Urothelium cell line (cell line): Measurements from ENCODE around the gene GLYAT.

Experiments used
- DNase-seq: peaks from one replicate; pipeline ENCODE4 v3.0.0; 2011; ENCODE audit warnings: low spot score, mixed read lengths
- FAIRE-seq: peaks from 2 replicates; lab custom pipeline; 2011; peaks lifted over from hg19 to GRCh38; lab: Jason Lieb, UNC

Gene GLYAT, protein sequence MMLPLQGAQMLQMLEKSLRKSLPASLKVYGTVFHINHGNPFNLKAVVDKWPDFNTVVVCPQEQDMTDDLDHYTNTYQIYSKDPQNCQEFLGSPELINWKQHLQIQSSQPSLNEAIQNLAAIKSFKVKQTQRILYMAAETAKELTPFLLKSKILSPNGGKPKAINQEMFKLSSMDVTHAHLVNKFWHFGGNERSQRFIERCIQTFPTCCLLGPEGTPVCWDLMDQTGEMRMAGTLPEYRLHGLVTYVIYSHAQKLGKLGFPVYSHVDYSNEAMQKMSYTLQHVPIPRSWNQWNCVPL

DNA sequence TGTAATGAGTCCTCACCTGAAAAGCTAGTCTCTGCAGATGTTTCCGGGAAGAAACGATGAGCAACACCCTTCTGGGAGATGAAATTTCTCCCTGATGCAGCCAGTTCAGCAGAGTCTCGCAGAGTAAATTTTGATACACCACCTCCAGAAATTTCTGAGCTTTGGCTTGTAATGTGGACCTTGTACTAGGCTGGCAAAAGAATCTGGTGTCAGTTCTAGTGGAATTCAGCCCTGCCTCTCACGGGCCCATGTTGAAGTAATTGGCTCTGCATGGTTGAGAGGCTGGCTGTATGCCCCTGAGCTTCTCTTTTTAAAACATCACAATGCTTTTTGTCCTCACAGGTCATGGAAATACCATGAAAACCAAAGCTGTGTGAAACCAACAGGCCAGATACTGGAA, at the start of gene GLYAT:
Gene GLYAT (minus strand): TSS at position 125 of the 400 bp plus-strand sequence. CDS start 7,447 bp downstream, outside the sequence.
- FAIRE-seq = no peak

DNA sequence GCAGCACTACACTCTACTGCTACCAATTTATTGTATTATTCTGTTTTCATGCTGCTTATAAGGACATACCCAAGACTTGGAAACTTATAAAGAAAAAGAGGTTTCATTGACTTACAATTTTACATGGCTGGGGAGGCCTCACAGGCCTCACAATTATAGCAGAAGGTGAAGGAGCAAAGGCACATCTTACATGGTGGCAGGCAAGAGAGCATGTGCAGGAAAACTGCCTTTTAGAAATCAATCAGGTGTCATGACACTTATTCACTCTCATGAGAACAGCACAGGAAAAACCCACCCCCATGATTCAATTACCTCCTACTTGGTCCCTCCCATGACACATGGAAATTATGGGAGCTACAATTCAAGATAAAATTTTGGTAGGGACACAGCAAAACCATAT, 49.6 kb upstream of the GLYAT start:
- no peak for DNase-seq
- no peak for FAIRE-seq

More for the DNA sequence above, at the start of gene GLYAT:
- no peak for DNase-seq

DNA sequence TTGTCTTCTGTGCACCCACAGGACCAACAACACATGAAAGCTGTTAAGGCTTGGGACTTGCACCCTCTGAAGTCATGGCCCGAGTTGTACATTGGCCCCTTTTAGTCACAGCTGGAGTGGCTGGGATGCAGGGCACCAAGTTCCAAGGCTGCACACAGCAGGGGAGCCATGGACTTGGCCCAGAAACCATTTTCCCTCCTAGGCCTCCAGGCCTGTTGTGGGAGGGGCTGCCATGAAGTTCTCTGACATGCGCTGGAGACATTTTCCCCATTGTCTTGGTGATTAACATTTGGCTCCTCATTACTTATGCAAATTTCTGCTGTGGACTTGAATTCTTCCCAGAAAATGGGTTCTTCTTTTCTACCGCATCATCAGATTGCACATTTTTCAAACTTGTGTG, 48.8 kb upstream of the GLYAT start:
- DNase-seq = no peak
- no peak for FAIRE-seq

DNA sequence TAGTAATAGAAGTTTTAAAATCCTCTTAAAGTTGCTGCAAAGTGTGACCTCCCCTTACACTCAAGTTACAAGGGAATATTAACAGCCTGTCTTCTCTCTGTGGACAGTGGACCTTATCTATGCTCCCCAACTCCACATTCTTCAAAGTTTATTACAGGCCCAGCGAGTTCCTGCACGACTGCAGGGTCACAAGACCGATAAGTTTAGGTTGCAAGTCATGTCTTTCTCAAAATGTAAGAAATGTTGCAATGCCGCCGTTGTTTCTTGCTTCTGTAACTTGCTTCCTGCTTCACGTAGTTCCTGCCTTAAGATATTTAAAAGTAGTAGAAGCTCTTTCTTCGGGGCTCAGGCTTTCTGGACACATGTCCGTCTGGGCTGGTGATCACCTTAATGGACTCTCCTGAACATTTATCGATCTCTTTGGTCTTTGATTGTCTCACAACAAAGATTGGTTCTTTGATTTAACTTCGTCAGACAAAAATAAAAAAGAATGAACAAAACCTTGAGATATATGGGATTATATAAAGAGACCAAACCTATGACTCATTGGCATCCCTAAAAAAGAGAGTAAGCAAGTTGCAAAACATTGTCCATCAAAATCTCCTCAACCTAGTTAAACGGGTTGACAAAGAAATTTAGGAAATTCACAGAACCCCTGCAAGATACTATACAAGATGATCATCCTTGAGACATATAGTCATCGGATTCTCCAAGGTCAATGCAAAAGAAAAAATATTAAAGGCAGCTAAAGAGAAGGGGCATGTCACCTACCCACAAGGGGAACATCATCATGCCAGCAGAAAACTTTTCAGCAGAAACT, 45.4 kb upstream of the GLYAT start:
- DNase-seq (no peak), FAIRE-seq (no peak)

DNA sequence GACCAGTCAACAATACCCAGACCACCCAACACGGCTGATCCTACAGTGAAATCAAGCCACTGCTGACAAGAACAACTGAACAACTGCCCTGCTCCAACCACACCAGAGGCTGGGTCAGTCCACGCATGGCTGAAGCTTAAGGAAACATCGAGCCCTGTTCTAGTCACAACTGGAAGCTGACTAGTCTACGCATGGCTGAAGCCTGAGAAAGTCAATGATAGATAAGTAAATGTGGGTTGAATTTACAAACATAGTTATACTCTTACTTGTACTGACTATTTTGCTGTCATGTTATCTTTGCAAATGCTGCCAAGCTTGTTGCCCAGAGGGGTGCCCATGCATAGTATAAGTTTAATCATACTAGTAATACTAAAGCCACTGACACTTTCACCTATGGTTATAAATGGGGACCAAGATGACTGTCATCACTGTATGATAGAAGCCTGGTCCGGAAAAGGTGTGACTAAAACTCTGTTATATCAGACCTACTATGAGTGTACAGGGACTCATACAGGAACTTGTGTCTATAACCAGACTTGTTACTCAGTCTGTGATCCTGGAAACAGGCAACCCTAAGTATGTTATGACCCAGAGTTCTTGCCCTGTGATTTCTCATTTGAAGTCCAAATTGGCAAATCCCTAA, 43.4 kb upstream of the GLYAT start:
- DNase-seq (no peak), FAIRE-seq (no peak)

DNA sequence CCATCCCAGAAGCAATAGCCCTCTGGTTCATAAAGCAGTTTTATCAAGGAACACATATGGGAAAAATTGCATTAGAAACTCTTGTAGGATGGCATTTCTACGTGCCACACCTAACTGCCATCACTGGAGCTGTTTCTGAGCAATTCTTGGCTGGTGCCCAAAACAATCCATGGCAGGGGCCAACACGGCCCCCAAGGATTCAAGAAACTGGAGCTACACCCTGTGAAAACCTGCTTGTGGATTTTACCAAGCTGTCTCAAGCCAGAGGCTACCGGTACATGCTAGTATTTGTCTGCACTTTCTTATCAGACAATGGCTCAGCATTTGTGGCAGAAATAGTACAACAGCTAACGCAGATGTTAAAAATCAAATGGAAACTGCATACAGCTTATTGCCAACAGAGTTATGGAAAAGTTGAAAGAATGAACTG, 42.4 kb upstream of the GLYAT start:
- FAIRE-seq (no peak), DNase-seq (no peak)

DNA sequence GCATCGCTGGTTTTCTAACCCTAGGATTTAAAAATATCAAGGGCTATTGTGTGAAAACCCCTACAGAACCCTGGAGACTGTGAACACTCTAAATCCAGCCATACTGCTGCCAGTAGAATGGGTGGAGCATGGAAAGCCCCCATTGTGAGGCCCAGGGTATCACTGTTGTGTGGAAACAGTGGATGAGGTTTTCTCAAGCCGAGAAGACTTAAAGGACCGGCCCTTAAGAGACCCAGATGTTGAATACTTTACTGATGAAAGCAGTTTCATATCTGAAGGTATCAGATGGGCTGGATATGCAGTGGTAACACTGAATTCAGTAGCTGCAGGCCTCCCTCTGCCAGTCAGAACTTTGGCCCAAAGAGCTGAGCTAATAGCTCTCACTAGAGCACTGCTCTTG, 41.6 kb upstream of the GLYAT start:
- DNase-seq (no peak), FAIRE-seq (no peak)

DNA sequence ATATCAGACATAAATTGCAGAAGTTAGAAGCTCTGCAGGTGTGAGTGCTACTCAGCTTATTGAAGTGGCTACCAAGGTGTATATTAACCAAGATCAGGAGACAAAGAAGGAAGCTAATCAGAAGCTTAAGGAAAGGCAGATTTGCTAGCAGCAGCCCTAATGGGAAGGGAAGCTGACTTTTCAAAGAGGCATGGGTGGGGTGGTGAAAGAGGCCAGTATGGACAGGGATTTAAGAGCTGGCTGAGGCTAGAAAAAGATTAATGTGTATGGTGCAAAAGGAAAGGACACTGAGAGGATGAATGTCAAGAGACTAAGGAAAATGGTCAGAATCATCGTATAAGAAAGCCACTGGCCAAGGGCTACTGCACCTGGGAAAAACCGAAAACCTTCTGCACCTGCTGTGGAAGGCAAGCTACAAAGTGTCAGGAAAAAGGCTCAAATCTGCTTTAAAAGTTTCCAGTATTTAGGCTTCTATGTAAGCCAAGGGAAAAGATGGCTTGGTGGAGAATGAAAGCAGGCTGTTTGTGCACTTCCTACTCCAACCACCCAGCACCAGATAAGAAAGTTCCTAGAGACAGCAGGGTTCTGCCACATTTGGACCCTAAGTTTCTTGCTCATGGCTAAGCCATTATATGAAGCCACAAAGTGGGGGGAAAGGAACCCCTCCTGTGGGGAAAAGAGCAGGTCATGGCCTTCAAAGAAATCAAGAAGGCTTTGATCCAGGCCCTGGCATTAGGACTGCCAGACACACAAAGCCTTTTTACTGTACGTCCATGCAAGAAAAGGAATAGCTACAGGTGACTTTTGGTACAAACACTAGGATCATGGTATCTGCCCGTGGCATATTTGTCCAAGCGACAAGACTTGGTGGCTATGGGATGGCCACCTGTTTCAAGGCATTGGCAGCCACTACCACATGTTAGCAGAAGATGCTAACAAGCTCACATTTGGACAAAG, 40.9 kb upstream of the GLYAT start:
- DNase-seq (no peak), FAIRE-seq (no peak)

DNA sequence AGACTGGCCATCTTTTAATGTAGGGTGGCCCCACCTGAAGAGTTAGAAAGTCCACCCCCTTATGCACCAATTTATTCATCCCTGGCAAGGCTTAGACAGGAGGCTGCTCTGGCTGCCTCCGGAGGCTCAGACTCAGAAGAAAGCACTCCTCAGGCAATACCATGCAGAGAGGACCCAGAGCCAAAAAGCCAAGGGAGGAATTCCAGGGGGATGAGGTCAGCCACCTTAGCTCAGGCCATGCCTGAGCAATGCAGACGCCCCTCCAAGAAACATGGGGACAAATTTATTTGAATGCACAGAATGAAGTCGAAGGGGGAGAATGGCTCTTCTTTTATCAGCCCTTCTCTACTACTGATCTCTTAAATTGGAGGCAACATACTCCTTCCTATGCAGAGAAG, 39.7 kb upstream of the GLYAT start:
- FAIRE-seq = no peak
- peak; percentile 49 for DNase-seq

DNA sequence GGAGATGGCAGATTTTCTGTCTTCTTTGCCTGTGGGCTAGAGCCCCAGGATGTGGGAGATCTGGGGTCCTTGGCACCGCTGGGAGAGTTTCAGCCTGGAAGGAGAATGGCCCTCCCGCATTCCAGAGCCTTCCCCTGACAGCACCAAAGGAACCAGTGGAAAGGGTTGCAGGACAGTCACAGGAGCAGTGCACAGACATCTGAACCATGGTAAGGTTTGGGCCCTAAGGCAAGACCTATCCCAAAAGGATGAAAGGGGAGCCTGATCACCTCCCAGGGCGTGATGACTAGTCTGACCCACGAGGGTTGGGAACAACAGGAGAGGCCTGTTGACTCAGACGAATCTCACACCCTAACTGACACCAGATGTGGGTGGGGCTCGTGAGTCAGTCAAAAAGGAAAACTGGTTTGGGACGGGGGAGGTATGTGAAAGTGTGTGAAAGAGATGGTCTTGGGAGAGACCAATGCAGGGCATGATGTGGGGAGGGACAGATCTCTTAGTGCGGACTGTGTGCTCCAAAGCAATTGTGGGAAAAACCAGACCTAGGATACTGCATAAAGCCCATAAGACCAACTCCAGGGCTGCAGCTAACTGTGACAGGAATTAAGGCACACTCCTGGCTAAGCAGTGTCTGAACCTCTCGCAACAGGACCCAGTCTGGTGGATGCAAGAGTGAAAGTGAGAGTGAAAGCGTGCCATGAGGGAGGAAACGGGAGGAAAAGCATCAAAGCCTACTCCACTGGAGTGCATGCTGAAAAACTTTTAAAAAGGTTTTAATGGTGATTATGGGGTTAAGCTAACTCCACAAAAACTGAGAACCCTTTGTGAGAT, 39.1 kb upstream of the GLYAT start:
- DNase-seq = peak; percentile 54
- FAIRE-seq = peak; percentile 79

DNA sequence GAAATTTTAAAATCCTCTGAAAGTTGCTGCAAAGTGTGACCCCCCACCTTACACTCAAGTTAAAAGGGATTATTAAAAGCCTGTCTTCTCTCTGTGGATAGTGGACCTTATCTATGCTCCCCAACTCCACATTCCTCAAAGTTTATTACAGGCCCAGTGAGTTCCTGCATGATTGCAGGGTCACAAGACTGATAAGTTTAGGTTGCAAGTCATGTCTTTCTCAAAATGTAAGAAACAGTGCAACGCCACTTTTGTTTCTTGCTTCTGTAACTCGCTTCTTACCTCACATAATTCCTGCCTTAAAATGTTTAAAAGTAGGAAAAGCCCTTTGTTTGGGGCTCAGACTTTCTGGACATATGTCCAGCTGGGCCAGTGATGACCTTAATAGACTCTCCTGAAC, 38.4 kb upstream of the GLYAT start:
- DNase-seq = no peak
- no peak for FAIRE-seq

DNA sequence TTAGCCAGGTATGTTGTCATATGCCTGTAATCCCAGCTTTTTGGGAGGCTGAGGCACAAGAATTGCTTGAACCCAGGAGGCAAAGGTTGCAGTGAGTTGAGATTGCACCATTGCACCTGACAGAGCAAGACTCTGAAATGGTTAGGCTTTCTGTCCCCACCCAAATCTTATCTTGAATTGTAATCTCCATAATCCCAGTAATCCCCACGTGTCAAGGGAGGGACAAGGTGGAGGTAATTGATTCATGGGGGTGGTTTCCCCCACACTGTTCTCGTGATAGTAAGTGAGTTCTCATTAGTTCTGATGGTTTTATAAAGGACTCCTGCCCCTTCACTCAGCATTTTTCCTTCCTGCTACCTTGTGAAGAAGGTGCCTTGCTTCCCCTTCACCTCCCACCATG, 37.6 kb upstream of the GLYAT start:
- DNase-seq = no peak
- FAIRE-seq = no peak

DNA sequence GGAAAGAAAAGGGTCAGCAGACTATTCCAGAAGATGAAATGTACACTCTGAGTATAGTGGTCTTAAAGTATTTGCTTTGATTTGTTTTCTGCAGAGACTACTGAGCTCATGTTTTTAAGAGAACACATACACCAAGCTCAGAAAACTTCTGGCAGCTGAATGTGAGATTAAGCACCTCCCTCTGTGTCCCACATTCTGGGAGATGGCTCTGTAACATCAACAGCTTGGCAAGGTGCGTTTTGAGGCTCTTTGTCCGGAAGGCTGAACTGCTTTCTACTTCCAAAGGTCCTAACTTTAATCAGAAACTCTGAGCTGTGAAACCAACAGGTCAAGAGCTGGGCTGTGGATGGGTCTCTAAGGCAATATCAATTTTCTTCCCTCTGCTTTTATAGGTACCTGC, 36.4 kb upstream of the GLYAT start:
- no peak for DNase-seq

DNA sequence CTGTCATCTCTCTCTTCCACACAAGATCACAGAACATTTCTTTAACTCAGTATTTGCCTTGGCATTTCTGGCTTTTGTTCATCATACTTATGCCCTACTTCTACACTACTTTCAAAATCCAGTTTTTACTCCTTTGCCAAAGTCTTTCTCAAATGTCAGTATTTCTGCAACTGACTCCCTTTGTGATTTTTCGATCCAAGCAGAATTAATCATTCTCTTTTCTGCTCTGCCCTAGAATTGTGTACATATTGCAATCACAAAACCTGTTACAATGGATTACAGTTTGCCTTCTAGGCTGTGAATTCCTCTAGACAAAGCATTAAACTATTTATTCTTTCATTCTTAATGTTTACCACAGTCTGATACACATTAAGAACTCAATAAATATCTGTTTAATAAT, 33.3 kb upstream of the GLYAT start:
- FAIRE-seq (no peak), DNase-seq (no peak)

More for the DNA sequence above, 36.4 kb upstream of the GLYAT start:
- FAIRE-seq = no peak

DNA sequence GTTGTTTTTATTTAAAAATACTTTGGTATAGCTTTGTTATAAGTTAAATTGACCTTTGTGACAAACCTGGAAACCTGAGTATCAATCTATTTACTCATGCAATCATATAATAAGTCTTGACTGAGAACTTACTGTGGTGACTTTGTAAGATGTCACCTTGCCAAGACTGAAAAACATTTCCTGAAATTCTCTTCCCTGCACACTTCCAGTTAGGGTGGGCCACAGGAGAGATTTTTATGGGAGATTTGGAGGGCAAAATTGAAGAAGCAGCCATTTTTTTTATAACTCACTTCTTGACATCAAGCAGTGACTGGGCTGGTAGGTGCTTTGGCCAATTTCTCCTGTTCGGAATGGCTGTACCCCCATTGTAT, 31.4 kb upstream of the GLYAT start:
- FAIRE-seq (no peak), DNase-seq (no peak)

DNA sequence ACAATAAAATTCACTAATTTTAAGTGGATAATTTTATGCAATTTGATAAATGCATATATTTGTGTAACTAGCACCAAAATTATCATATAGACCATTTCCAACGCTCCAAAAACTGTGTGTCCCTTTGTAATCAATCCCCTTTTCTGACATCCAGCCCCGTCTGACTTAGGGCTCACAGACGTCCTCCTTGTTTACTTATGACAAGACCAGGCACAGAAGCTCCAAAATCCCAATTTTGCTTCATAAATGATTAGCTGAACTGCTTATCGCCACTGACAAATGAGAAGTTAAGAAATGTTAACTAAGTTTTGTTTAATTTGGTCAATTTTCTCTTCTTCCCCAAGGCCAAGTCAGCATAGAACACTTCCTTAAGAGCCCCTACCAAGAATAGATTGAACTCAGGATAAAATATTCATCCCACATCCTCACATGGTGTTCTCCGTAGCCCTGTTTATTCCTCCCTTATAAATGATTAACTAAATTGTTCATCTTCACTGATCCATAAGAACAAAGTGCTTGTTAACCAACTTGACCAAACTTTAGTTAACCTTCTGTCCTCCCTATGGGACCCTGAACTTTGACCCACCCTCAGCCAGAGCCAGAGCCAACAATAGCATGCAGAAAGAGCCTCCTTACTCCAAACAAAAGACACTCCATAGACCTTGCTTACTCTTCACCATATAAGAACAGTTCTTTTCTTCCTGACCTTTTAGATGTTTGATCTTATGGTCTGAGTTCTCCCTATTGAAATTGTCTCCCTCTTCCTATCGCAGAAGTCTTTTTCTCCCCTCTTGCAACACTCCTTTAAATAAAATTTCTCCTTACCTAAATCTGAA, 30.8 kb upstream of the GLYAT start:
- DNase-seq (no peak), FAIRE-seq (no peak)

DNA sequence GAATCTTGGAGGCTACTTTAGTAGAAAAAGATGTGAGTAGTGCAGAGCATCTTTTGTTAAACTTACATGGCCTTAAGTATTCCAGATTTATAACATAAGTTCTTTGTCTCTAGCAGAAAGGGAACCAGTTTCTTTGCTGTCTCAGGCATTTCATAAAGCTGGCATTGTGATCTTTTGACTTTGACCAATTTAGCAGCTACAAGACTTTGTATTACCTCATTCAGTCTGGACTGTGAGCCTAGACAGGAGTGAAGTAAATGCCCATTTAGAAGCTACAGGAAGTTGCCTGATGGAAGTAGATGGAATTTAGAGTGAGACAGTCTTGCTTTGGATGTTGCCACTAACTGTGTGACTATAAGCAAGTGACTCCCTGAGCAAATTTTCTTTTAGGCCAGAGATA, 25.7 kb upstream of the GLYAT start:
- no peak for DNase-seq
- FAIRE-seq = no peak

DNA sequence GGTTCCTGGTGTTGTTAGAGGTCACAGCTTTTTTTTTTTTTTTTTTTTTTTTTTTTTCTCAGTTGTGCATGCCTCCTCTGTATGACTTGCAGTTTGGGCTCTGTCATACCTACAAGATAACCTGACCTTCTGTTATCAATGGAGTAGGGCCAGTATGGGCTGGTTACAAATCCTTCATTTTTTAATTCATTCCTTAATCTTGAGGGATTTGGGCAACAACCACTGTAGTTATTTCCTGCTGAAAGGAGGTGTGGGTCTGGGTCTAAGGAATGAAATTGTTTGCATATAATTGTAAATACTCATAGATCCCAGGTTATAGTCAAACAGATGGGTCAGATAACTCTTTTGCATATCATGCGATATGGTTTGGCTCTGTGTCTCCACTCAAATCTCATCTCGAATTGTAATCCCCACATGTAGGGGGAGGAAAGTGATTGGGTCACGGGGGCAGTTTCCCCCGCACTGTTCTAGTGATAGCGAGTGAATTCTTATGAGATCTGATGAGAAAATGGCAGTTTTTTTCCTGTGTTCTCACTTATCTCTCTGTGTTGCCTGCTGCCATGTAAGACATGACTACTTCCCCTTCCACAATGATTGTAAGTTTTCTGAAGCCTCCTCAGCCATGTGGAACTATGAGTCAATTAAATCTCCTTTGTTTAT, 14.1 kb upstream of the GLYAT start:
- DNase-seq = no peak
- no peak for FAIRE-seq
